Measurements from ENCODE around the gene EFNA4. TPM values are rescaled to one million over a fixed set of nuclear protein-coding genes. Genes with fewer than 3 reads are reported as not detected.

EFNA4 gene
- total and polyA plus RNA-seq, 2 donors (not counting 1 experiment from before 2014, with no cell fraction given), result 3.8 to 4.3 TPM

GRCh38 chr1:155042789-155043188 is 20.8 kb upstream of the EFNA4 start:
- peaks cover 2% of the 10 kb centered on the region for H3K4me1 ChIP-seq (ENCODE audit: control insufficient read depth, extremely low read depth, insufficient read depth, low read length)
- no peak for TF ChIP-seq EZH2 (IDR thresholded peaks at IDR 0.05; ENCODE audit: low read length, missing control alignments)
- no peak for TF ChIP-seq CTCF (conservative IDR thresholded peaks at IDR 0.05 in 1 of 2, IDR thresholded peaks at IDR 0.05 in 1 of 2; ENCODE audit: low read depth in 1 of 2, low read length in 2 of 2)
- H3K4me2 ChIP-seq (ENCODE audit: extremely low read depth, insufficient read depth, low read length), result no peak overlapping the region
- no peak overlapping the region for H2AFZ ChIP-seq (ENCODE audit: low read length)
- no peaks in the 10 kb centered on the region for H3K79me2 ChIP-seq (ENCODE audit: control insufficient read depth, insufficient read depth, low read length)
- H4K20me1 ChIP-seq (ENCODE audit: control insufficient read depth, extremely low read depth, insufficient read depth, low read length), result no peaks in the 10 kb centered on the region
- no peak overlapping the region for H3K27ac ChIP-seq (ENCODE audit: insufficient read depth, low read length)
- no peak overlapping the region for H3K9ac ChIP-seq (ENCODE audit: insufficient read depth, low read length)
- no peaks in the 10 kb centered on the region for H3K9me3 ChIP-seq (ENCODE audit: control insufficient read depth, insufficient read depth, low read depth, low read length)
- H3K27me3 ChIP-seq (ENCODE audit: control insufficient read depth, insufficient read depth, low read length), result peaks cover 8% of the 10 kb centered on the region
- DNase-seq (ENCODE audit: low read depth in 2 of 2), result no peak
- no peaks in the 10 kb centered on the region for H3K36me3 ChIP-seq (ENCODE audit: control insufficient read depth, insufficient read depth, low read length)
- H3K4me3 ChIP-seq (replicated peaks in 1 of 4; ENCODE audit: control extremely low read depth in 1 of 4, insufficient read depth in 1 of 4, low read depth in 3 of 4, low read length in 4 of 4), result no peak overlapping the region

GRCh38 chr1:155043301-155043702 is 20.2 kb upstream of the EFNA4 start:
- H3K4me2 ChIP-seq (ENCODE audit: extremely low read depth, insufficient read depth, low read length), result no peak overlapping the region
- H3K27ac ChIP-seq (ENCODE audit: insufficient read depth, low read length), result no peak overlapping the region
- H3K4me1 ChIP-seq (ENCODE audit: control insufficient read depth, extremely low read depth, insufficient read depth, low read length), result peaks cover 2% of the 10 kb centered on the region
- DNase-seq (ENCODE audit: low read depth in 2 of 2), result no peak
- H3K4me3 ChIP-seq (replicated peaks in 1 of 4; ENCODE audit: control extremely low read depth in 1 of 4, insufficient read depth in 1 of 4, low read depth in 3 of 4, low read length in 4 of 4), result no peak overlapping the region
- H3K9ac ChIP-seq (ENCODE audit: insufficient read depth, low read length), result no peak overlapping the region
- H3K9me3 ChIP-seq (ENCODE audit: control insufficient read depth, insufficient read depth, low read depth, low read length), result no peaks in the 10 kb centered on the region
- no peaks in the 10 kb centered on the region for H3K36me3 ChIP-seq (ENCODE audit: control insufficient read depth, insufficient read depth, low read length)
- no peak overlapping the region for H2AFZ ChIP-seq (ENCODE audit: low read length)
- no peaks in the 10 kb centered on the region for H3K79me2 ChIP-seq (ENCODE audit: control insufficient read depth, insufficient read depth, low read length)
- H4K20me1 ChIP-seq (ENCODE audit: control insufficient read depth, extremely low read depth, insufficient read depth, low read length), result no peaks in the 10 kb centered on the region
- TF ChIP-seq CTCF (conservative IDR thresholded peaks at IDR 0.05 in 1 of 2, IDR thresholded peaks at IDR 0.05 in 1 of 2; ENCODE audit: low read depth in 1 of 2, low read length in 2 of 2) (no peak), EZH2 (IDR thresholded peaks at IDR 0.05; ENCODE audit: low read length, missing control alignments) (no peak)
- peaks cover 7% of the 10 kb centered on the region for H3K27me3 ChIP-seq (ENCODE audit: control insufficient read depth, insufficient read depth, low read length)

GRCh38 chr1:155043793-155044192 is 19.7 kb upstream of the EFNA4 start:
- H4K20me1 ChIP-seq (ENCODE audit: control insufficient read depth, extremely low read depth, insufficient read depth, low read length), result no peaks in the 10 kb centered on the region
- DNase-seq (ENCODE audit: low read depth in 2 of 2), result no peak
- no peak overlapping the region for H2AFZ ChIP-seq (ENCODE audit: low read length)
- no peak overlapping the region for H3K9ac ChIP-seq (ENCODE audit: insufficient read depth, low read length)
- no peak overlapping the region for H3K4me3 ChIP-seq (replicated peaks in 1 of 4; ENCODE audit: control extremely low read depth in 1 of 4, insufficient read depth in 1 of 4, low read depth in 3 of 4, low read length in 4 of 4)
- no peak overlapping the region for H3K4me2 ChIP-seq (ENCODE audit: extremely low read depth, insufficient read depth, low read length)
- peaks cover 6% of the 10 kb centered on the region for H3K27me3 ChIP-seq (ENCODE audit: control insufficient read depth, insufficient read depth, low read length)
- no peaks in the 10 kb centered on the region for H3K9me3 ChIP-seq (ENCODE audit: control insufficient read depth, insufficient read depth, low read depth, low read length)
- H3K79me2 ChIP-seq (ENCODE audit: control insufficient read depth, insufficient read depth, low read length), result no peaks in the 10 kb centered on the region
- TF ChIP-seq CTCF (conservative IDR thresholded peaks at IDR 0.05 in 1 of 2, IDR thresholded peaks at IDR 0.05 in 1 of 2; ENCODE audit: low read depth in 1 of 2, low read length in 2 of 2), result no peak
- TF ChIP-seq EZH2 (IDR thresholded peaks at IDR 0.05; ENCODE audit: low read length, missing control alignments), result no peak
- no peaks in the 10 kb centered on the region for H3K36me3 ChIP-seq (ENCODE audit: control insufficient read depth, insufficient read depth, low read length)
- no peak overlapping the region for H3K27ac ChIP-seq (ENCODE audit: insufficient read depth, low read length)
- H3K4me1 ChIP-seq (ENCODE audit: control insufficient read depth, extremely low read depth, insufficient read depth, low read length), result peaks cover 2% of the 10 kb centered on the region

Measured in fibroblast of lung (primary cell).